SH-SY5Y (cell line): ENCODE data around the gene CTBP2.

ENCODE experiments used
- GATA2 ChIP-seq: IDR thresholded peaks from 2 replicates; pipeline ENCODE4 v1.6.1; 2011; ENCODE audit warnings: mild to moderate bottlenecking, low read depth, low read length
- GATA3 ChIP-seq: IDR thresholded peaks from 2 replicates; pipeline ENCODE4 v1.6.1; 2011; ENCODE audit warnings: low read depth, mild to moderate bottlenecking, low read length, moderate library complexity

Gene CTBP2

DNA sequence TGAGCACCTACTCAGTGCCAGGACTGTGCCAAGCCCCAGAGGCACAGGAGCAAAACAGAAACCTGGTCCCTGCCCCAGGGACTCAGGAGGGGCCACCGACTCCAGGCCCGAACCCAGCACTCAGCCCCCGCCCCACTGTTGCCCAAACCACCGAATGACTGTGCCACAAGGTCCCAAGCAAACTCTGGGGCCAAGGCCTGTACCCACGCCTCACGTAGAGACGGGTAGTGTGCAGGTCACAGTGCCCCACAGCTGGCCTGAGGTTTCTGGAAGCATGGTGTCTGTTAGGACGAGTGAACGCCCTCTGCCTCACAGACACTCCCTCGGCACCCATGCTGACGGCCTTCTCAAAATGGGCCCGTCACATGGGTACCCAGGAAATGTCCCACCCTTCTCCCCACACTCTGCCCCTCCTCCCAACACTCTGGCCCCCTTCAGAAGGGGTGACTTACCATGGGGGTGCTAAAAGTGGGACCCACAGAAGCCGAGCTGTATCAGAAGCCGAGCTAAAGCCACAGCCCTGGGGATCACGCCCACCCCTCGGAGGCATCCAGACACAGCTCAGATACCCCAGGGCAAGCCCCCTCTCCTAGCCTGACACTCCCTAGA, 44.2 kb downstream of the CTBP2 start:
- no peak for TF ChIP-seq GATA3
- no peak for TF ChIP-seq GATA2

DNA sequence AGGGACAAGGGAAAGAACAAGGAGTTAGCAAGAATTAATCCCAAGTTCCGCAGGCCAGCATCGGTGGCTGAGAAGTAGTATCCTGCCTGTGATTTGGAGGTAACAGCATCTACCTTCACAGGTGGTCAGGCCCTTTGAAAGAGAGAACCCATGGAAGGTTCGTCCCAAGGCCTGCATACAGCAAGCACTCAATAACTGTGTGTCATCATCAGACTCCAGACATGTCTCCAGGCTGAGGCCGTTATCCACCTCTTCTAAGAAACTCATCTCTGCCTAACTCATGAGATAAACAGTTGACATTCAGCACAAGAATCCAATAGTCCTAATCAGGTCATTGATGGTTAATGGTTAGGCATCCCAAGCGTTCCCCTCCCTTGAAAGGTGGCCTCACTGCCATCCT, 45.0 kb downstream of the CTBP2 start:
- TF ChIP-seq GATA3 (no peak), GATA2 (no peak)

GRCh38 chr10:125114761-125115391, 45.5 kb downstream of the CTBP2 start:
- TF ChIP-seq GATA2 (no peak), GATA3 (no peak)

GRCh38 chr10:125113691-125114371, 46.5 kb downstream of the CTBP2 start:
- TF ChIP-seq GATA2 = no peak

DNA sequence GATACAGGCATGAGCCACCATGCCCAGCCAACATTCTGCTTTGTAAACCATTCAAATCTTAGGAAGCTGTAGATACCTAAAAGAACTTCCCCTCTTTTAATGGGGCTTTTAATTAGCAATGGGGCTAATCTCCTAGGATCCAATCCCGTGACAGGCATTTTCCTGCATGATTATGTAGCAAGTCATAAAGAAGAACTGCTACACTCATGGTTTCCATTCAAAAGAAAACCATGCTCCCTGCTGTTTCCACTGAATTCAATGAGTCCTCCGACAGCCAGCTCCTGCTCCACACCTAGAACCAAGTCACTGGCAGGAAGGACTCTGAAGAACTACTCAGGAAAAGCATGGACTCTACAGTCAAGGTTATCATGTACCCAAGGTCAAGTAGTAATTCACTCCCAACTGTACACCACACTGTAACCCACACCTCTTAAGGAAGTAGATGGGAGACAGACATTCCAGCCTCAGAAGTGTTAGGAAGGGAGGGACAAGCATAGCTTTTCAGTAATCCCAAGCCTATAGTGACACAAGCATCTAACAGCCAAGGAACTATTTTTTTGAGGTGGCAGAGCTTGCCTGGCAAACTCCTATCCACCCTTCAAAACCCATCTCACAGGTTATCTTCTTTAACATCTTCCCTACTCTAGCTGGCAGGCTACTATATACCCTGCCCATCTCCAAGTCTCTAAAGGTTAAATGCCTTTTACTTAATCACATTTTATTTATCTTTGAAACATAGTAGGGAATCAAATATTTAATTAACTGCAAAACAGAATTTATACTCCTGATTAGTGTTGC, 47.5 kb downstream of the CTBP2 start:
- TF ChIP-seq GATA3 = no peak

GRCh38 chr10:125111118-125111727, 49.1 kb downstream of the CTBP2 start:
- TF ChIP-seq GATA2 (no peak), GATA3 (no peak)

- TF ChIP-seq GATA3 (no peak), GATA2 (no peak)
These were observed 52.3 kb downstream of the CTBP2 start for GRCh38 chr10:125107965-125108580.

GRCh38 chr10:125107166-125107949, 53.0 kb downstream of the CTBP2 start:
- TF ChIP-seq GATA2 = no peak
- no peak for TF ChIP-seq GATA3

GRCh38 chr10:125106586-125106985, 53.8 kb downstream of the CTBP2 start:
- no peak for TF ChIP-seq GATA2
- no peak for TF ChIP-seq GATA3

- TF ChIP-seq GATA2 (no peak), GATA3 (no peak)
These were observed 54.6 kb downstream of the CTBP2 start for GRCh38 chr10:125105706-125106255.

GRCh38 chr10:125105155-125105554, 55.2 kb downstream of the CTBP2 start:
- TF ChIP-seq GATA2 = no peak
- TF ChIP-seq GATA3 = no peak

DNA sequence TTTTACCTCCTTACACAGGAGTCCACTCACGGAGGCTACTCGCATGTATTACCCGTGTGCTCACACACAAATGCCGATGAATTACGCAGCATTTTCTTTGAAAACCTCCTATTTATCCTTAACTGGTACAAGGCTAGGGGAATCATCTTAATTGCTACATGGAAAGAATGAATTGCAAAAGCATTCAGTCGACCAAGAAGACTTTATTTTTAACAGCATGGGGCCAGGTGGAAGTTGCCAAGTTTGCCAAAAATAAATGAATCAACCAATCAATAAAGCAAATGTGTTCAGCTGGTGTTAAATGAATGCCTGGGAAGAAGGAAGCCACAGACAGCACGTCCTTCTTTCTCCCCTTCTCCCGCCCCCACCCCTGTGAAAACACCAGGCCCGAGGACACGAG, 55.8 kb downstream of the CTBP2 start:
- TF ChIP-seq GATA2 (no peak), GATA3 (no peak)

- TF ChIP-seq GATA3 = no peak
These were observed 56.4 kb downstream of the CTBP2 start for GRCh38 chr10:125103924-125104323.
